Measurements from ENCODE around the gene FKBP10. TPM values are rescaled to one million over a fixed set of nuclear protein-coding genes. Genes with fewer than 3 reads are reported as not detected.
"Not testable (repeated sequence)": the region's sequence is repeated elsewhere in the genome, so short reads cannot be mapped to it uniquely, and the experiment has no call there.

FKBP10 gene
- total RNA-seq = 100 to 1,000 TPM in 1 of 2 donors, 10 to 100 TPM in 1; 91.3 to 134 TPM
- long read RNA-seq, donor 1, partial matches to known transcripts = 4 of 11 reads
- long read RNA-seq, donor 1, other reads (novel, unspliced or antisense) = 2 of 11 reads
- long read RNA-seq, donor 2, transcript FKBP10-201 (10 exons, 2,662 nt) = major isoform, 13 of 30 reads
- long read RNA-seq, donor 2, partial matches to known transcripts = 8 of 30 reads
- long read RNA-seq, donor 2, other reads (novel, unspliced or antisense) = 9 of 30 reads

DNA sequence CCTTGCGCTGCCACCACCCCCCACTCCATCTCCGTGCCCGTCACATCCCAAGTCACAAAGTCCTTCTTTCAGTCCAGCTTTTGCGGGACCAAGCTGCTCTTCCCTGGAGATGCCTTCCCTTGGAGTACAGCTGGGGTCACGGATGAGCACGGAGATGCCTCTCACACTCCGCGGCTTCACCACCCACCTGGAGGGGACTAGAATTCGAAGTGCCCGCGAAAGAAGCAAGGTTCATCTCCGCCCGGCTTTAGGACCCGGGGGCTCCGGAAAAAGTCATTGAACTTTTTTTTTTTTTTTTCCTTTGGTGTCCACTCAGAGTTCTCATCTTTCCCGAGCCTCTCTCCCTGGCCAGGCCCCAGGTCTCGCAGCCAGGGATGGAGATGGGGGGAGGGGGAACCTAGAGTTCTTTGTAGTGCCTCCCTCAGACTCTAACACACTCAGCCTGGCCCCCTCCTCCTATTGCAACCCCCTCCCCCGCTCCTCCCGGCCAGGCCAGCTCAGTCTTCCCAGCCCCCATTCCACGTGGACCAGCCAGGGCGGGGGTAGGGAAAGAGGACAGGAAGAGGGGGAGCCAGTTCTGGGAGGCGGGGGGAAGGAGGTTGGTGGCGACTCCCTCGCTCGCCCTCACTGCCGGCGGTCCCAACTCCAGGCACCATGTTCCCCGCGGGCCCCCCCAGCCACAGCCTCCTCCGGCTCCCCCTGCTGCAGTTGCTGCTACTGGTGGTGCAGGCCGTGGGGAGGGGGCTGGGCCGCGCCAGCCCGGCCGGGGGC, at the start of gene FKBP10:
Gene FKBP10 (plus strand): TSS at position 624 of the 771 bp plus-strand sequence. CDS start 31 bp downstream, at position 655.
- intact Hi-C loops (cut with DNase I) = no loop called here
- peak; percentile 90 for DNase-seq (ENCODE audit: low spot score)

GRCh38 chr17:41763327-41763726, 49.5 kb upstream of the FKBP10 start:
- no peak for DNase-seq (ENCODE audit: low spot score)
- intact Hi-C loops (cut with DNase I) = no loop called here

DNA sequence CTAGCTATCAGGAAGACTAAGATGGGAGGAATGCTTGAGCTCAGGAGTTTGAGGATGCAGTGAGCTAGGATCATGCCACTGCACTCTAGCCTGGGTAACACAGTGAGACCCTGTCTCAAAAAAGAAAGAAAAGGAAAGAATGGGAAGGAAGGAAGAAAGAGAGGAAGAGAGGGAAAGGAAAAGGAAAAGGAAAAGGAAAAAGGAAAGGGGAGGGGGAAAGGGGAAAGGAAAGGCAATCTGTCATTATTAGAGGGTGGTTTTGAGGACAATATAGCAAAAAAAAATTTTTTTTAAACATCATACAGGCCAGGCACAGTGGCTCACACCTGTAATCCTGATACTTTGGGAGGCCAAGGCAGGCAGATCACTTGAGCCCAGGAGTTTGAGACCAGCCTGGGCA, 46.7 kb upstream of the FKBP10 start:
- intact Hi-C loops (cut with DNase I) = no loop called here
- DNase-seq (ENCODE audit: low spot score) = no peak

- no peak for DNase-seq (ENCODE audit: low spot score)
Measured at GRCh38 chr17:41767324-41768042, 45.3 kb upstream of the FKBP10 start.

GRCh38 chr17:41768682-41769288, 44.0 kb upstream of the FKBP10 start:
- no peak for DNase-seq (ENCODE audit: low spot score)
- intact Hi-C loops (cut with DNase I) = no loop called here

More at GRCh38 chr17:41767324-41768042, 45.3 kb upstream of the FKBP10 start:
- intact Hi-C loops (cut with DNase I) = no loop called here

- no peak for DNase-seq (ENCODE audit: low spot score)
- intact Hi-C loops (cut with DNase I) = no loop called here
Measured at GRCh38 chr17:41769346-41769862, 43.4 kb upstream of the FKBP10 start.

DNA sequence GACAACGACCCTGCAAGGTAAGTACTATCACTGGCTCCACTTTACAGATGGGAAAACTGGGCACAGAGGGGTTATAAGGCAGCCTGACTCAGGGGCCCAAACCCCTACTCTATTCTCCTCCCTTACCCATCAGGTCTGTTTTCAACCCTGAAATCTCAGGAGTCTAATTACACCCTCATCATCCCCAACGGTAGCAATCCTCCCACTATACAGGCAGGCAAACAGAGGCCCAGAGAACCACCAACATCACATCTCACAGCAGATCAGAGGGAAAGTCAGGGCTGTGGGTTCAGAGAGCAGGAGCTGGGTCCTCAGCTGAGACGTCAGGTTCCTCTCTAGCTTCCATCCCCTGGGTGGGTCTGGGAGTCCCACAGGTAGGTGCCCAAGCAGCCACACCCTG, 42.8 kb upstream of the FKBP10 start:
- intact Hi-C loops (cut with DNase I) = no loop called here
- no peak for DNase-seq (ENCODE audit: low spot score)

DNA sequence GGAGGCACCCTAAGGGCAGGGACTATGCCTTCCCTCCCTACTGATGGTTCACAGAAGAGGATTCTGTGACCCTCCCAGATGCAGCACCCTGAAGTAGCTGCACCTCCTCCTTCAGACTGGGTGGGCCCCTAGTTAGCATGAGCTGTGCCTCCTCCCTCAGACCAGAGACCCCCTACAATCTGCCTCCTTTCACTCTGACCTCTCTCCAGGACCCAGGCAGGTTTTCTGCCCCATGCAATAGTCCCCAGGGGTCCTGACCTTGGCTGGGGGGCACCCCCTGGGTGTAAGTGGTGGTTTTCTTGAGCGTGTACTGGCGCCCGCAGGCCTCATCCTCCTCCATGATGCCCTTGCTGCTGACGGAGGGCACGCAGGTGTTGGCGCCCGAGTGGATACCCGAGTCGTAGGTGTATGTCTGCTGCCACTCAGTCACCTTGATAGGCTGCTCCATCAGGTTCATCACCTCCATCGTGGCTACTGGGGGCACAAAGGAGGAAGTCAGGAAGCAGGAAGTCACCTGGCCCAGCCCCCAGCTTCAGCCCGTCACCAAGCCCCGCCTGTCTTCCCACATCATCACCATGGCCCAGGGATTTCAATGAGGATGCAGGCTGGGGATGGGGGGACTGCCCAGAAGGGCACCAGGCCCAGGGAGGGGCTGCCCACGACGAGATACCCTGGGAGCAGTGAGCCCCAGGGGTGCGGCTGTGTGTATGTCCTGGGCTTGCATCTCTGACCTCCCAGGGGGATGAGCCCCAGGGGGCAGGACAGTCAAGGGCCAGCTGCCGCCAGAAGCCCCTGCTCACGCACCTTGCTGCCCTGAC, 41.2 kb upstream of the FKBP10 start:
- DNase-seq (ENCODE audit: low spot score) = no peak
- intact Hi-C loops (cut with DNase I) = no loop called here

GRCh38 chr17:41772218-41772585, 40.6 kb upstream of the FKBP10 start:
- DNase-seq (ENCODE audit: low spot score) = no peak
- intact Hi-C loops (cut with DNase I) = no loop called here

- intact Hi-C loops (cut with DNase I) = no loop called here
- no peak for DNase-seq (ENCODE audit: low spot score)
Measured at GRCh38 chr17:41772586-41773189, 40.1 kb upstream of the FKBP10 start.

GRCh38 chr17:41773190-41773588, 39.6 kb upstream of the FKBP10 start:
- no peak for DNase-seq (ENCODE audit: low spot score)
- intact Hi-C loops (cut with DNase I) = no loop called here

DNA sequence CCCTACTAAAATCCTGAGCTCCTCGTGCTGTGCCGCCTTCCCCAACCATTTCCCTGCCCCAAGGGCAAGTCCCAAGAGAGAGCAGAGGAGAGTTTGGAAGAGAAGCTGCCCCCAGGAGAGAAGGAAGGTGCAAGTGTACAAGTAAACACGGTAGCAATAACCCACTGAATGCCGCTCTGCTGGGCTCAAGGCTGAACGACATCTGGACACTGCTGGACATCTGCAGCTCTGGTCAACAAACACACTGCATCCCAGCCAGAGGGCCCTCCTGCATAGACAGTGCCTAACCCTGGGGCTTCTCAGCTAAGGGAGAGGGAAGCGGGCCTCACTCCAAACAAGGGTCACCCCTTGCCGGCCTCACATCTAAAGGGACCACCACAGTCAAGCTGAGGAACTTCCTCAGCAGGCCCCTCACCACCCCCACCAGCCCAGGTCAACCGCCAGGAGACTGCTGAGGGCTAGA, 39.0 kb upstream of the FKBP10 start:
- DNase-seq (ENCODE audit: low spot score) = no peak
- intact Hi-C loops (cut with DNase I) = no loop called here

DNA sequence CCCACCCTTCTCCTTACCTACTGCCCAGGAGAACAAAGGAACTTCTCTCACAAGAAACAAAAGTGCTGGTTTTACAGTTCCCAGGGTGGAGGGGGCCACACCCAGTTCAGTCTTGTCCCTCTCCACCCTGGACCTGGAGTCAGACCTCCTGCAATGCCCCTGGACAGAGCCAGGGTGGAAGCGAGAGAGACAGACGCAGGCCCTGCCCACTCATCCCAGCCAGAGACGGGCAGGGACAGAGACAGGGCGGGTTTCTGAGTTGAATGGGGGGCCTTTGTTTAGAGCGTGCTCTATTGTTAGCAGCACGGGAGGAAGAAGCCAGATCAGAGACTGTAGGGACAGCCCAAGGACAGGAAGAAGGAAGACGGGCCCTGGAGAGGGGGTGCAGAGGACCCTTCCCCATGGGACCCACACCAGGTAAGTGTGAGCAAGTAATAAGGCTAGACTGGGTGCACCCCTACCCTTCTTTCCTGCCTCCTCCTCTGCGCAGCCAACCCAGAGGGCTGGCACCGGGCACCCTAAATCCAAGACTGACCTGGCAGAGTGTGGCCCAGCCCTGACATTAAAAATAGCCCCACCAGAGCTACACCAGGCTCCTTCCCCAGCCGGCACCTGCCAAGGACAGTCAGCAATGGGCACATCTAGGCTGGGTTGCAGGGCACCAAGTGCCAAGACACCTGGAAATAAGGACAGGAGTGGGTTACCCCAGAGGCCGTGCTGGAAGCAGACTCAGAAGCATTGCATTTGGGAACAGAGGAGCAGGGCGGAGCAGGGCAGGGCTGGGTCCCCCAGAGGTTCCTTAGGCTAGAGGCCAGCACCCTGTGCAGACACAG, 37.2 kb upstream of the FKBP10 start:
- intact Hi-C loops (cut with DNase I) = no loop called here
- DNase-seq (ENCODE audit: low spot score) = no peak

GRCh38 chr17:41776262-41776900, 36.4 kb upstream of the FKBP10 start:
- DNase-seq (ENCODE audit: low spot score); intact Hi-C loops (cut with DNase I): not testable (repeated sequence)

DNA sequence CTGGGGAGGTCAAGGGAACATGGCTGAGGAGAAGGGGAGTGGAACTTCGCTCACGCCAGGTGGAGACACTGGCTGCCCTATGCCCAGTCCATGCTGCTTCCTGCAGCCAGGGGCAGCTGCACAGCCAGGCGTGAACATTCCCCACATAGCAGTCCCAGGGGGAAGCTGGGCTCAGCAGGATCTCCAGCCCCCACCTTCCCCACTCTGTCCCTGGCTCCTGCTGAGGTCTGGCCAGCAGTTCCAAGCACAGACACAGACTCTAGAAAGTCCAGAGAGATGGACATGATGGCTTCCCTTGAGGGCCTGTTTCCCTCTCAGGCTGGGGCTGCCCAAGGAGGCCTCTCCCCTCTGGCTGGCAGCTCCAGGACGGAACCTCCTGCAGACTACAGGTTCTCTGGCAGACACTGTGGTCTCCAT, 35.6 kb upstream of the FKBP10 start:
- DNase-seq (ENCODE audit: low spot score) = no peak
- intact Hi-C loops (cut with DNase I) = no loop called here

DNA sequence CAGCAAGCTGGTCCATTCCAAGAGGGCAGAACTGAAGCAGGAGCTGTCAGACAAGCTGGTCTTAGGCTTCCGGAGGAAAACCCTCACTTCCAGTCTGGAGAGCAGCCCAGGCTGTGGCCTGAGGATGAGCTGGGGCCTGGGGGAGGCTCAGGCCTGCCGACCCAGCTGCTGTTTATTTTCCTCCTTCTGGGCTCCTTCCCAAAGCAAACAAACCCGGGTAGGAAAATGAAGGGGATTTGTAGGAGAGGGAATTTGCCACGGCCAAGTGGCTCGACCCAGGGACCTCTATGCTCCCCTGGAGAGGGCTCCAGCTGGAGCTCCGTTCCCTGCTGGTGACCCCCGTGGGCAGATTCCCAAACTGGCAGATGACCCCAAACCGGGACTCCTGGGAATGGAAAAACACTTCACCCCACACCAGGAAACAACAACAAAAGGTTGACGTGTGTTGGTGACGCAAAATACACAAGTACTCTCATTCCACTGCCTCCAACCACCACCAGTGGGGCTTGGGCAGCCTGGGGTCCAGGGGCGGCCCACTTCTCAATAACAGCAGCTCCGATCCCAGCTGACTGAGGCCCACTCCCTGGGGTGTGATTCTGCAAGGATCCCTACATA, 35.1 kb upstream of the FKBP10 start:
- intact Hi-C loops (cut with DNase I) = no loop called here

DNA sequence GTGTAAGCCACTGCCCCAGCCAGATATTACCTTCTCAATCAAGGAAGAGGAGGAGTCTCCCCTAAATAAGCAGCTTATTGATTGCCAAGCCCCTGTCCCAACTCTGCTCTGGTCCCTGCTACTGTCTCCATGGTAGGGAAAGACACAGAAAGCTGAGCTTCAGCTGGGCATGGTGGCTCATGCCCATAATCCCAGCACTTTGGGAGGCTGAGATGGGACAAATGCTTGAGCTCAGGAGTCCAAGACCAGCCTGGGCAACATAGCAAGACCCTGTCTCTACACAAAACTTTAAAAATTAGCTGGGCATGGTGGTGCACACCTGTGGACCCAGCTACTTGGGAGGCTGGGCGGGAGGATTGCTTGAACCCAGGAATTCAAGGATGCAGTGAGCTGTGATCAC, 32.9 kb upstream of the FKBP10 start:
- no peak for DNase-seq (ENCODE audit: low spot score)
- intact Hi-C loops (cut with DNase I) = no loop called here

More for the DNA sequence above, 35.1 kb upstream of the FKBP10 start:
- no peak for DNase-seq (ENCODE audit: low spot score)
